GM21526 (cell line): Measurements from ENCODE around the gene MFSD12.
"Not testable (repeated sequence)": the region's sequence is repeated elsewhere in the genome, so short reads cannot be mapped to it uniquely, and the experiment has no call there.

Source experiments
- ATAC-seq: cut with Tn5 transposase; IDR thresholded peaks from one replicate; pipeline ENCODE4 v1.9.1; 2021; ENCODE audit warnings: moderate library complexity; ENCODE audit not compliant: unreplicated experiment, low FRiP score

Gene MFSD12

GRCh38 chr19:3511506-3512251 is 45.7 kb downstream of the MFSD12 start:
- no peak for ATAC-seq

DNA sequence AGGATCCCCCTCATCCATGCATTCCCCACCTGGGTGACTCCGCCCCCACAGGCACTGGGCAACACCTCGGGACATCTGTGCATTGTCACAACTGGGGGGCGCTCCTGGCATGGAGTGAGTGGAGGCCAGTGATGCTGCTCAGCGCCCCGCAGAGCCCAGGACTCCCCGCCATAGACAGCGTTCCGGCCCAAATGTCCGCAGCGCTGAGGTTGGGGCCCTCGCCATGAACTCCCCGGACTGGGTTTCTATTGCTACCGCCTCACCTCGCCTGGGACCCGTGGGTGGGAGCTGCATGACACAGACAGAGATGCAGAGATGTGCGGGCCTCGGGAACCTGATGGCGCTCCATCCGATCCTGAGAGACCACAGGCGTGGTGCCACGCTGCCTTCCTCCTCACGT is 46.7 kb downstream of the MFSD12 start:
- no peak for ATAC-seq

- ATAC-seq = no peak
These were observed 47.8 kb downstream of the MFSD12 start for GRCh38 chr19:3509566-3509989.

DNA sequence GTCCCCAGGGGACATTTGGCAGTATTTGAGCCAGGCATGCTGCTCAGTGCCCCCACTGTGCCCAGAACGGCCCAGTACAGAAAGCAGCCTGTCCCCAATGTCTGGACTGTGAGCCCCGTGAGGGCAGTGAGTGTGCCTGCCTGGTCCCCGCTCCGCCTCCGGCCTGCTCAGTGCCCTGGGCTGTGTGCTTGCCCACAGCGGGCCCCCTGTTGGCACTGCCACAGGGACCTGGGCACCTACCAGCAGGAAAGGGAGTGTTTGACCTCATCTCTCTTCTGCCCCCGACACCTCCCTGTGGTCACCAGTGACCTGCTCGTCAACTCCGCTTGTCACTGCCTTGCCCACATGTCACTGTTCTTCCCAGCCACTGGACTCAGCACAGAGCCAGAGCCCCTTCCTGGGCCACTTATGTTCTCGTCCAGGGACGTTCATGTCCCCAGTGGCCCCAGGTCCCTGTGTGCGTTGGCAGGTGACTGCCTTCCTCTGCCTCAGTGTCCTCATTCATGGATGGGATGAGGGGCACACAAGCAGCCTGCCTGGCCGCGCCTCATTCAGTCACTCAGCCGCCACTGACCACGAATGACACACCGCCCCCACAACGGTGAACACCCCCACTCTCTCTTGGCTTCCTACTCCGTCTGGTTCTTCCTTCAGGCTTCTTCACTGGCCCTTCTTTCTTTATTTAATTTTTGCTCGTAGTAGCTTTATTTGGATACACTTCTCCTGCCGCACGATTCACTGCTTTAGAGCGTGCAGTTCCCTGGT is 48.4 kb downstream of the MFSD12 start:
- ATAC-seq = no peak

GRCh38 chr19:3508121-3508661 is 49.2 kb downstream of the MFSD12 start:
- not testable (repeated sequence) for ATAC-seq

DNA sequence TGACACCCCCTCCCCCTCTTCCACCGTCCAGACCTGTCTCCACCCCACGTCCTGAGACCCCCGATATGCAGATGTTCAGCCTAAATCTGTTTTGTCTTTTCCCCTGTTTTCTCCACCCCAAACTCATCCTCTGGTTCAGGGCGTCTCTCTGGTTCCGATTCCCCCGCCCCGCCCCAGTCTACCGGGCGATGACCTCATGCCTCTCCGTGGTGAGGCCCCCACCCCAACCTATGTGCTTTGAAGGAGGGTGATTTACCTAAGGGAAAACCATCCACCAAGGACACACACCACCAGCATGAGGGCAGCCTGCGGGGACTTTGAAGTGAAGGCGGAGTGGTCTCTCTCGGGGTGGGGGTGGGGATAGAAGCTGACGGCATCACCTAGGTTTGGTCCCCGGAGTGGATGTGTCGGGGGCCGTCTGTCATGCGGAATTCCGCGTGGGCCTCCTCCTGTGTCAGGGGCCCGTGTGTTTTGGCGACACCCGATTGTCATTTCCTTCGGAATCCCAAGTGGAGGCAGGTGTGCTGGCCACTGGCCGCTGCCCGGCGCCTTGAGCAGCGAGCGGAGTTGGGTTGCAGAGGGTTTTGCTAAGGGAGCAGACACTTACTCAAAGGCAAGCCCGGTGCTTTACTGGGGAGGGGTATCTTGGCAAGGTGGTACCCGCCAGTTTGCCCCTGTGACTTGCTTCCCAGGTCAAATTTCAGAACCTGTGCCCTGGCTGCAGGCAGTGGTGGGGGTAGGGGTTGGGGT is 49.8 kb downstream of the MFSD12 start:
- ATAC-seq = no peak

DNA sequence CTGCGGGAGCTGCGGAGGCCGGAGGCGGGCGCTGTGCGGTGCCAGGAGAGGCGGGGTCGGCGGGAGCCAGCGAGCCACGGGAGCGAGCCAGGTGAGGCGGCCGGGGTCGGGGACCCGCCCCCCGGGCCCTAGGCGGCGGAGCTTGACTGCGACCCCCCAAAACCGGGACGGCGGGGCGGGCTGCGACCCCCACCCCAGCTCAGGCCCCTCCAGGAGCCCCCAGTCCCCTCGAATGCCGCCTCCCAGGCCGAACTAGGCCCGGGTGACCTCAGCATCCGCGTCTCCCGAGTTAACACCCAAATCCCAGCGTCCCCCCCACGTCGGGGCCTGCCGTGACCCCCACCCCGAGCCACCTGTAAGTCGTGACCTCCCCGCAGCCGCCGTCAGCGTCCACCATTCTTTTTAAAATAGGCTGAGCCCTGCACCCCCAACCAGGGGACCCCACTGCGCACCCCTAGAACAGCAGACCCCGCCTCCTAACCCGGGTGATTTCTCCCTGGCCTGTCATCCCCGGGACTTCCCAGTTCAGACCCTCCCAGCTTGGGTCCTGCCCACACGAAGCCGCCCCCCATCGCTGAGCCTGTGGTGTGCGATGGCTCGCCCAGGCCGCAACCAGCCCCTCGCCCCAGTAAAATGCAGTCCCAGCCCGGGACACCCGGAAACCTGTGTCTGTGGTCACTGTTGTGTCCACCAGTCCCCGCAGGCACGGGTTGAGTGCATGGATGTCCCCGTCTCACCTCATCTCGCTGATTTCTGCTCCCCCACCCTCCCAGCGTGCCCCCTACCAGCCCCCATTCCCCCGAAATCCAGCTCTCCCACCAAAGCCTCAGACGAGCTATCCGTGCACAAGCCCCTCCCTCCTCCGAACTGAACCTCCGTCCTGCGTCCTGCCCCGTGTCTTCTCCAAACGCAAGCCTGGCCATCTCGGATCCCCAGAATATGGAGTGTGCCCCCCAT is 50.7 kb downstream of the MFSD12 start:
- peak; percentile 18 for ATAC-seq

DNA sequence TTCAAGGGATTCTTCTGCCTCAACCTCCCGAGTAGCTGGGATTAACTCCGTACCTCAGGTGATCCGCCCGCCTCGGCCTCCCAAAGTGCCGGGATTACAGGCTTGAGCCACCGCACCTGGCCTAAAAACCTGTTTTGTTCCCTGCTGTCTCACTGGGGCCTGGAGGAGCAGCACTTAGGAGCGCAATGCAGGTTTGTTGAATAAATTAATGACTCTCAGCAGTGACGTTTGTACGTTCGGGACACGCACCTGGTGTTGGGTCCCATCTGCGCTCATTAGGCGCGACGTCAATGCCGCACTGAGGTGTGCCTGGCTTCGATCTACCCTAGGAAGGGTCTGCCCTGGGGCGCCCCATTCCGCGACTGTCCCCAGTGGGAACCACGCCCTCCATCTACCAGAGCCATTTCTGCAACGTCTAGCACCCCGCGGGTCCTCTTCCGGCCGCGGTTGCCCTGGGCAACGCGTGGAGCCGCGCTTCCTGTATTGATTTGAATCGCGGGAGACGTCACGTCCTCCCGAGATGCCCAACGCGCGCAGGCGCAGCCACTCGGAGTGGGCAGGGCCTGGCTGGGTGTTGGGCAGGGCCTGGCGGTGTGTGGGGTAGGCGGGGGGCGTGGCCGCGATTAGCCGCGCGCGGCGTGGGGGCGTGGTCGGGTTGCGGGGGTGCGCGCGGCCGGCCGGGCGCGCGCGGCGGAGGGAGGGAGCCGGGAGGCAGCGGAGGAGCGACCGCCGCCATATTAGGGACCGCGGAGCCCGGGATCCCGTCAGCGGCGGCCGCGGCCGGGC is 51.6 kb downstream of the MFSD12 start, which contains the start of gene FZR1:
Gene FZR1 (plus strand): TSS at position 714 of the 786 bp plus-strand sequence. CDS start 16,679 bp downstream, outside the sequence.
- peak; percentile 80 for ATAC-seq

DNA sequence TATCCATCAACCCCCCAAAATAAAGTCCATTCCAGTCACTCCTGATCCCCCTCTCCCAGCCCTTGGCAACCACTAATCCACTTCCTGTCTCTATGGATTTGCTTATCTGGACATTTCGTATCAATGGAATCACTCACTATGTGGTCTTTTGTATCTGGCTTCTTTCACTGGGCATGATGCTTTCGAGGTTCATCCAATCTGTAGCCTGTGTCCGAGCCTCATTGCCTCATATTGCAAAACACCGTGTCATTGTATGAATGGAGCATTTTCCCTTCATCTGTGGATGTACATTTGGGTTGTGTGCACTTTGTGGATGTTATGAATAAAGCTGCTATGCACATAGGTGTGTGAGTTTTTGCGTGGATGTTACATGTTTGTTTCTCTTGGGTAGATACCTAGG is 52.7 kb downstream of the MFSD12 start:
- no peak for ATAC-seq

GRCh38 chr19:3503036-3503572 is 54.3 kb downstream of the MFSD12 start:
- no peak for ATAC-seq

DNA sequence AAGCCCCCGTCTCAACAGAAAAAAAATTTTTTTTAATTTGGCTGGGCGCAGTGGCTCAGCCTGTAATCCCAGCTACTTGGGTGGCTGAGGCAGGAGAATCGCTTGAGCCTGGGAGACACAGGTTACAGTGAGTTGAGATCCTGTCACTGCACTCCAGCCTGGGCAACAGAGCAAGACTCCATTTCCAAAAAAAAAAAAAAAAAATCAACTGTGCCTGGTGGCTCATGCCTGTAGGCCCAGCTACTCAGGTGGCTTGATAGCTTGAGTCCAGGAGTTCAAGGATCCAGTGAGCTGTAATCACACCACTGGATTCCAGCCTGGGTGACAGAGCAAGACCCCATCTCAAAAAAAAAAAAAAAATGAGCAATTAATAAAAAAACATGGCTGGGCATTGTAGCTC is 55.6 kb downstream of the MFSD12 start:
- ATAC-seq = no peak

- ATAC-seq = peak; percentile 65
These were observed 56.8 kb downstream of the MFSD12 start, which contains the start of gene DOHH for GRCh38 chr19:3500429-3501101. Gene DOHH (minus strand): TSS chr19:3500674. CDS start chr19:3496814, 3,860 bp downstream.

DNA sequence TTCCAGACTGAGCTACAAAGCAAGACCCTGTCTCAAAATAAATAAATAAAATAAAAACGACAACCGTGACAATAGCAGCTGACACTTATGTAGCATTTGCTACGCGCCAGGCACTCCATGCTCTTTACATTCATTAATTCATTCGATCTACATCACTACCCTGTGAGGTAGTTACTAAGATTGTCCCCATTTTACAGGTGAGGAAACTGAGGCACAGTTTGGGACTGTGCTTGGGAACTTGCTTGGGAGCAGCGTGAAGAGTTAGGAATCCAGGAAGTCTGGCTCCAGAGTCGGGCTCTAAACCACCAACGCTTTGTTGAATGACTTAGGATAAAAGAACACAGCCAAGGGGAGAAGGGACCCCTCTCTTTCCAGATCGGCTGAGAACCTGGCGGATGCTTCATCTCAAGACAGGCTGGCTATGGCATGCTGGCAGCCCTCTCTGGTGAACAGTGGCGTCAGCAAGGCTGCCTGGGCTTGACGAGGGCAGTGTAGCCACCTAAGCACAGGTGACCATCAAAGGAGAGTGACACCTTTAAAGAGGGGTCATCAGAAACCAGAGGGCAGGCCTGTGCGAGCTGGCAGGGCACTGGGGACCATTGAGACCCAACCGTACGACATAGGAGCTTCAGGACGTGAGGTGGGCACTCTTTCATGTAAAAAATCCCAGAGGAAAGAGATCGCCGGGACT is 57.5 kb downstream of the MFSD12 start:
- peak; percentile 8 for ATAC-seq

GRCh38 chr19:3497757-3498520 is 59.4 kb downstream of the MFSD12 start:
- ATAC-seq = no peak

- no peak for ATAC-seq
These were observed 60.8 kb downstream of the MFSD12 start for GRCh38 chr19:3496392-3497273.

GRCh38 chr19:3494559-3494958 is 62.8 kb downstream of the MFSD12 start:
- ATAC-seq = no peak
